ENCODE measurements around the gene ITPKB. TPM values are rescaled to one million over a fixed set of nuclear protein-coding genes. Genes with fewer than 3 reads are reported as not detected.

Gene ITPKB
- total and polyA plus RNA-seq, 5 donors = 9.6 to 15.4 (median 9.9) TPM

DNA sequence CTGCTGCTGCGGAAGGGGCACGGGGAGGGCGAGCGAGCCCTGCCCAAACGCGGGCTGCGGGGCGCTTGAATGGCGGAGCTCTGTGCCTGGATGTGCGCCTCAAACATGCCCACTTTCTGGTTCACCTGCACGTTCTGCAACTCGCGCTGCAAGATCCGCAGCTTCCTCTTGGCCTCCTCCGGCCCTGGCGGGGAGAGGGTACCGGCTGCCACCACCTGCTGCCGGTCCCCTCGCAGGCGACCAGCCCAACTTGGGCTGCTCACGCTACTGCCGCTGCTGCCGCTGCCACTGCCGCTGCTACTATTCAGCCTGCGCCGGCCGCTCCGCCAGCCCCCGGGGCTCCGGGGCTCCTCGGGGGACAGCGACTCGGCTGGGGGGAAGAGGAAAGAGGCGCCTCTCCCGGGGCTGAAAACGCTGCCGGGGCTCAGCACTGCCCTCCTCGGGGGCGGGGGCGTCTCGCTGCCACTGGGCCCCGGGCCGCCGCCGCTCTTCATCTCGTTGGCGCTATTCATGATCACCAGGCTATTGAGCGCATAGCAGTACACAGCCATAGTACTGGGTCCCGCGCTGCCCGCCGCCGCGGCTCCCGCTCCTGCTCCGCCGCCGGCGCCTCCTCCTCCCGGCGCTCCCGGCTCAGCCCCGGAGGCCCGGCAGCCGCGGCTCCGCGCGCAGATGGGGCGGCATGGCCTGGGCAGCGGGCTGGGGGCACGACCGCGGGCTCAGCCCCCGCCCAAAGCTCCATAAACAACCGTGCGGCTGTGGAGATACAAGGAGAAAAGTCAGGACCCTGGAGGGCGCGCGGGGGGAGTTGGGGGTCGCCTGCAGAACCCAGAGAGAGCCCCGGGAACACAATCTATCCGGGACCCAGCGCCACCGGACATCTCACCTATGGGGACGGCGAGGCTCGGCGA lies 1.9 kb downstream of the ITPKB start:
- Histone ChIP-seq H3K27ac (ENCODE audit: low read length) (peak overlapping the region; percentile 67), H3K27me3 (ENCODE audit: control insufficient read depth, insufficient read depth) (no peaks in the 10 kb centered on the region), H3K4me3 (ENCODE audit: low read length) (peak overlapping the region; percentile 90), H3K9me3 (ENCODE audit: control insufficient read depth, low read length) (no peaks in the 10 kb centered on the region), H3K4me1 (ENCODE audit: control insufficient read depth, insufficient read depth, low read length) (no peaks in the 10 kb centered on the region)
- DNase-seq = peak; percentile 32 to 79 (median 78)
- peak; percentile 53 to 72 for ATAC-seq
- 7% methylated on average over 89 of the region's 89 CpGs for WGBS
- intact Hi-C loops (cut with DNase I) = loop anchor here (5.0 to 10.0 kb wide), 4 partner anchors 85 to 105 kb away; no protein-coding TSS in a partner anchor

DNA sequence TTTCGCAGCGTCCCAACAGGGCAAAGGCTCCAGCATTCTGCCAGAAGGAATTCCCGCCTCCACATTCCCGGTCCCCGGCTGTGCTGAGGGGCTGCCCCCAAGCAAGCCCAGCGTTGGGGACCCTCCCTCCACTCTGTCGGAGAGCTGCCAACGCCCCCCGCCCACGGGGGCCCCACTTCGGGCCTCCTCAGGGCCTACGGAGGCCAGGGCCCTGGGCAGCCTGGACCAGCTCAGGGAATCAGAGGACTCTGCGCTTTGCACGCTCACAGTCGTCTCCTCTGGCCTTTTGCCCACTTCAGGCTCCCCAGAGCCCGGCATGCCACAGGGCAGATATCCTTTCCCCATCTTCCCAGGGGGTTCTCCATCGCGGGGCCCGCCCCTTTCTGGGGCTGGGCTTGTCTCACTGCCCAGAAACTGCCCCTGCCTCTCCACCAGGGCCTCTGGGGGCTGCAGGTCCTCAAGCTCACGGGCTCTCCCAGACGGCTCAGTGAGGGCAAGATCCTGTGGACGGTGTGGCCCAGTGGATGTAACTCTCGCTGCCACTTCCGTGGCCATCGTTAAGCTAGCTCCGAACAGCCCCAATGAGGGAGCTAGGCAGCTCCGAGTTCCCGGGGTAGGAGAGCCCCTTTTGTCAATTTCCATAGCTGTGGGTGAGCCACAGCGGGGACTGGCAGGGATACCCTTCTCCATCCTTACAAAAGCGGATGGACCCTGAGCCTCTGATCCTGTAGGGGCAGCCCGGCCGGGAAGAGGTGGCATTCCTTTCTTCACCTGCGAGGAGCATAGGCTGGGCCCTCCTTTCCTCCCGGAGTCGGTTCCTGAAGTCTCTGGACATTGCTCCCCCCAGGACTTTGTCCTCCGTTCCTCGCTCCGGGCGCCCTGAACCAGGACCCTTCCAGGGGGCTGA lies 2.8 kb downstream of the ITPKB start:
- peak in 1 of 2 donors; percentile 8 for ATAC-seq

DNA sequence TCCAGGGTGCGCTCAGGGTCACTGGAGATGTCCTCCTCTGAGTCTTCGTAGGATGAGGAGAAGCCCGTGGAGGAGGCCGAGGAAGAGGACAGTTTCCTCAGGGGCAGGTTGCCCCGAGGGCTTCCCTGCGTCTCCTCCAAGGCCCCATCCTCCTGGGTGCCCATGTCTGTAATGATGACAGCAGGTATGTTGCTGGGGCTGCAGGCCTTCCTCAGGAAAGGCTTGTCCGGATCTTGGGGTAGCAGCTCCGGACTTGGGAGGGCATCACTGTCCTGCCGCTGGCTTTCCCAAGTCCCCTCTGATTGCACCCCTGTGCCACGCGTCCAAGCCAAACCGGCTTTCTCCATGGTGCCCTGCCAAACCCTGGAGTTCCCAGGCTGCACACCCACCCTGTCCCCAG lies 3.5 kb downstream of the ITPKB start:
- ATAC-seq = no peak
- 66% methylated on average over 12 of the region's 12 CpGs for WGBS
- no peaks in the 10 kb centered on the region for H3K27me3 ChIP-seq (ENCODE audit: control insufficient read depth, insufficient read depth)
- intact Hi-C loops (cut with DNase I) = loop anchor here (5.0 to 10.0 kb wide), 4 partner anchors 87 to 103 kb away; no protein-coding TSS in a partner anchor
- H3K4me3 ChIP-seq (ENCODE audit: low read length) = peak overlapping the region; percentile 40
- no peaks in the 10 kb centered on the region for H3K4me1 ChIP-seq (ENCODE audit: control insufficient read depth, insufficient read depth, low read length)
- H3K27ac ChIP-seq (ENCODE audit: low read length) = peak overlapping the region; percentile 14
- no peaks in the 10 kb centered on the region for H3K9me3 ChIP-seq (ENCODE audit: control insufficient read depth, low read length)
- no peak for DNase-seq

More for the DNA sequence above, 2.8 kb downstream of the ITPKB start:
- Histone ChIP-seq H3K9me3 (ENCODE audit: control insufficient read depth, low read length) (no peaks in the 10 kb centered on the region), H3K4me3 (ENCODE audit: low read length) (peak overlapping the region; percentile 90), H3K27ac (ENCODE audit: low read length) (peak overlapping the region; percentile 14), H3K27me3 (ENCODE audit: control insufficient read depth, insufficient read depth) (no peaks in the 10 kb centered on the region), H3K4me1 (ENCODE audit: control insufficient read depth, insufficient read depth, low read length) (no peaks in the 10 kb centered on the region)
- intact Hi-C loops (cut with DNase I) = loop anchor here (5.0 to 10.0 kb wide), 4 partner anchors 86 to 104 kb away; no protein-coding TSS in a partner anchor
- DNase-seq = peak; percentile 44 to 83 (median 74)
- WGBS = 43% methylated on average over 39 of the region's 39 CpGs

DNA sequence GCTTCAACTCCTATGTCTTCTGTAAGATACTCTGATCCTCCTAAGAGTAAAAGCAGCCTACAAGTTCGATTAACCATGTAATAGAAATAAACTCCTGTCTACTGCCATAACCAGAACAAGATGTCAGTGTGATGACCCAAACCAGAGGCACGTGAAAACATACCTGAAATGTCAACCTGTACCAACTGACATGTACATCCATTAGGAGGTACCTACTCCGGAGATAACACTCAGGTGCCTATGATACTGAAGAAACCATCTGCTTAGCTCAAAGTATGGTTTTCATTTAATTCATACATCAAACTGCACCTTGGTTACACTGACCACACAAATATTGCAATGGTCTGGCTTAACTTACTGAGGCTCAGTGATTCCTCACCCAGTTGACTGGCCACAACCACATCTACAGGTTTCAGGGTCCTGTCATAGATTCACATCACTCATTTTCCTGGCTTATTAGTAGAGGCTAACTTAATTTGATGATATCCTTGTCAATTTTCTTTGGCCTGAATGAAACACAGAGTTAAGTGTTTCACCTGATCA lies 4.4 kb downstream of the ITPKB start:
- H3K9me3 ChIP-seq (ENCODE audit: control insufficient read depth, low read length) = no peaks in the 10 kb centered on the region
- DNase-seq (no peak), ATAC-seq (no peak)
- 65% methylated on average over 3 of the region's 3 CpGs for WGBS
- intact Hi-C loops (cut with DNase I) = loop anchor here (5.0 to 10.0 kb wide), 4 partner anchors 88 to 102 kb away; no protein-coding TSS in a partner anchor
- peak overlapping the region; percentile 40 for H3K4me3 ChIP-seq (ENCODE audit: low read length)
- H3K27me3 ChIP-seq (ENCODE audit: control insufficient read depth, insufficient read depth) = no peaks in the 10 kb centered on the region
- H3K4me1 ChIP-seq (ENCODE audit: control insufficient read depth, insufficient read depth, low read length) = no peaks in the 10 kb centered on the region
- H3K27ac ChIP-seq (ENCODE audit: low read length) = no peak overlapping the region

DNA sequence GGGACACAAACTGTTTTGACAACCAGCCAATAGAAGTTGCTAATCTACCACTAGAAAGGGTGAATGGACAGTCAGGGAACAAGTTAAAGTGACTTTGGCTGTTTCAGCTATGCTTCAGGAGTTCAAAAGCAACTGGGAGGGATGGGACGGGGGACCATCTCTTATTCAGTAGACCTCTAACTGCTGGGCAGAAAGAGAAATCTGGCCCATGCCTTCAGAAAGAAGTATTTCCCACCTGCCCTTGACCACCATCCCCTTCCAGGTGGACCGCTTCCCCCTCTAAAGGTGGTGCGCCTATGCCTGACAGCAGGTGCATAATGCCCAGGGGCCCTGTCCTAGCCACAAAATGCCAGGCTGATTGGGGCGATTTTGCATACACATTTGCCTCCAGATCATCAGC lies 5.2 kb downstream of the ITPKB start:
- DNase-seq (no peak), ATAC-seq (no peak)
- Histone ChIP-seq H3K27ac (ENCODE audit: low read length) (no peak overlapping the region), H3K27me3 (ENCODE audit: control insufficient read depth, insufficient read depth) (no peaks in the 10 kb centered on the region), H3K9me3 (ENCODE audit: control insufficient read depth, low read length) (no peaks in the 10 kb centered on the region), H3K4me3 (ENCODE audit: low read length) (peak overlapping the region; percentile 40), H3K4me1 (ENCODE audit: control insufficient read depth, insufficient read depth, low read length) (peaks cover 2% of the 10 kb centered on the region)
- 76% methylated on average over 4 of the region's 4 CpGs for WGBS
- intact Hi-C loops (cut with DNase I) = loop anchor here in 2 of 4 donors (10.0 kb wide), 2 partner anchors 91 to 99 kb away; no protein-coding TSS in a partner anchor

DNA sequence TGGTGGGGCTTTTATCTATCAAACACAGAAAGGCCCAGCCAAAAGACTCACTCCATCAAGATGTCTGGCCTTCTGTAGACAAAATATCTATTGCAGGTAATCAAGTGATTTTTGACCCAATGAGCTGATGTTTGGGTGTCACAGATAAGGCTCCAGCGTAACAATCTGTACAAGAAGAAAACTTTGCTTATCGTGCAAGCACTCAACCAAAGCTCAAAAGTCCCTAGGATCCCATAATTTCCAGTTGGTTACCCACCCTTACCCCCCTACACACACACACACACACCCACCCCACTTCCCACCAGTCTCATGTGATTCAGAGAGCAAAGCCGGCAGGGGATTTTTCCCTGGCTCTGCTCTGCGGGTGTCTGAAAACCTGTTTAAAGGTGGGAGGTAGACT lies 5.8 kb downstream of the ITPKB start:
- Histone ChIP-seq H3K27me3 (ENCODE audit: control insufficient read depth, insufficient read depth) (no peaks in the 10 kb centered on the region), H3K27ac (ENCODE audit: low read length) (peak overlapping the region; percentile 1), H3K9me3 (ENCODE audit: control insufficient read depth, low read length) (no peaks in the 10 kb centered on the region), H3K4me1 (ENCODE audit: control insufficient read depth, insufficient read depth, low read length) (peaks cover 4% of the 10 kb centered on the region), H3K4me3 (ENCODE audit: low read length) (peak overlapping the region; percentile 40)
- no peak for ATAC-seq
- intact Hi-C loops (cut with DNase I) = loop anchor here in 2 of 4 donors (10.0 kb wide), 2 partner anchors 91 to 99 kb away; no protein-coding TSS in a partner anchor
- WGBS = 69% methylated on average over 4 of the region's 4 CpGs
- no peak for DNase-seq

DNA sequence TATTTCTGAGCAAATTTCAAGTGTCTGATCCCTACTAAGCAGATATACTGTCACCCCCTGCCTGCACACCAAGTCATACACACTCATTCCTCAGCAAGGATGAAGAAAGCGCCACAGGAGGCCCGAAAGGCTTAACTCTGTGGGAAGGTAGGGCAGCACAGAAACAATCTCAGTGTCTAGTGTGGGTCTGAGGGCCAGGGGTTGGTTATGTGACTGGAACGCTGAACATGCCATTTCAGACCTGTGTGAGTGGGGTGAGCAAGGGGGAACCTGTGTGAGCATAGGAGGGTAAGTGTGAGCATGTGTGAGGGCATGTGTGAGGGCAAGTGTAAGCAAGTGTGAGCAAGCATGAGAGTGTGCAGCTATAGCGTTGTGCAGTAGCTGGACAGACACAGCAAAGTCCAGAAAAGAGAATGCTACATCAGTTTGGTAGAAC lies 6.2 kb downstream of the ITPKB start:
- H3K9me3 ChIP-seq (ENCODE audit: control insufficient read depth, low read length) = no peaks in the 10 kb centered on the region
- peaks cover 5% of the 10 kb centered on the region for H3K4me1 ChIP-seq (ENCODE audit: control insufficient read depth, insufficient read depth, low read length)
- 62% methylated on average over 4 of the region's 4 CpGs for whole genome bisulfite sequencing
- no peaks in the 10 kb centered on the region for H3K27me3 ChIP-seq (ENCODE audit: control insufficient read depth, insufficient read depth)
- no peak for ATAC-seq
- H3K4me3 ChIP-seq (ENCODE audit: low read length) = peak overlapping the region; percentile 40
- H3K27ac ChIP-seq (ENCODE audit: low read length) = peak overlapping the region; percentile 1
- no peak for DNase-seq
- intact Hi-C loops (cut with DNase I) = loop anchor here in 2 of 4 donors (10.0 kb wide), 2 partner anchors 92 to 98 kb away; no protein-coding TSS in a partner anchor

DNA sequence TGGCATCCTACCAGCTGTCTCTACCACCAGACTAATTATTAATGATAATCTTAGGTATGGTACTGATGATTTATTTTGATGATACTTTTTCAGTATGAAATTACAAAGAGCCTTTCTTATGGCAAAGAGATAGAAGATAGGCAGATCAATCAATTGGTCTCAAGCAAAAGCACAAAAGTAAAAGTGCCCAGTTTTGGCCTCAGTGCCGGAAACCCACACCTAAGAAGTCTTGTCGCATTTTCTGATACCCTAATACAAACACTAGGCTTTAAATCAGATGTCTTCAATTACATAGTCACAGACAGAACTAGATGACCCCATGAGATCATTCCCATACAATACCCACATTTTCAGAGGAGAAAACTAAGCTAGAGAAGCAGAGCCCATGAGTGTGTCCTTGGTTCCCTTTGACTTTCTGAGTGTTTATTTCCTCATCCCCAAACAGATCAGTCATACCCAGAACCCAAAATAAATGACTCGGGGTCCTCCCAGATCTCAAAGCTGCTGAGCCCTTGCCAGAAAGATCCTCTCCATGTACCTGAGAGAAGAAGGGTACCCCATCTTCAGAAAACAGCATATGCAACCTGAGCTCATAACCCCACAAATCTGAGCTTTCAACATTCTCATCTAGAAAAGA lies 7.7 kb downstream of the ITPKB start:
- DNase-seq (no peak), ATAC-seq (no peak)
- Histone ChIP-seq H3K4me1 (ENCODE audit: control insufficient read depth, insufficient read depth, low read length) (peaks cover 6% of the 10 kb centered on the region), H3K9me3 (ENCODE audit: control insufficient read depth, low read length) (no peaks in the 10 kb centered on the region), H3K27ac (ENCODE audit: low read length) (no peak overlapping the region), H3K27me3 (ENCODE audit: control insufficient read depth, insufficient read depth) (no peaks in the 10 kb centered on the region), H3K4me3 (ENCODE audit: low read length) (peak overlapping the region; percentile 1)
- intact Hi-C loops (cut with DNase I) = loop anchor here in 2 of 4 donors (10.0 kb wide), 2 partner anchors 93 to 97 kb away; no protein-coding TSS in a partner anchor
- WGBS = 61% methylated on average over 3 of the region's 3 CpGs

DNA sequence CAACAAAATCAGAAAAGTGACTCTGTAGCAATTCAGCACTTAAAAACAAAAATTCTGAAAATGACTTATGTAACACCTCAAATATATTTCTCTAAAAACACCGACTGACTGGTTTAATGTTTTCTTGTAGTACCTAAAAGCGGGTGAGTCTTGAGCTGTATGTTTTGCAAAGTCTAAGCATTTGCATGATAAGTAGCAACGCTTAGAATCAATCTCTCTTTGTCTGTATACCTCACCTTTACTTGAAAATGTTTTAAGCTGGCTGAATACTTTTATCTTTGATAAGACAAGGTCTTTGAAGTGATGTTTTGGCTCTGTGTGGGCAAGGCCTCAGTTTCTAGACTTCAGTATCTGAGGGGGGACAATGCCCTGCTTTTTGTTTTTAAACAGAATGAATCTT lies 8.2 kb downstream of the ITPKB start:
- no peak for DNase-seq
- peaks cover 8% of the 10 kb centered on the region for H3K4me1 ChIP-seq (ENCODE audit: control insufficient read depth, insufficient read depth, low read length)
- 68% methylated on average over 3 of the region's 3 CpGs for WGBS
- ATAC-seq = no peak
- no peak overlapping the region for H3K27ac ChIP-seq (ENCODE audit: low read length)
- H3K4me3 ChIP-seq (ENCODE audit: low read length) = no peak overlapping the region
- no peaks in the 10 kb centered on the region for H3K9me3 ChIP-seq (ENCODE audit: control insufficient read depth, low read length)
- intact Hi-C loops (cut with DNase I) = loop anchor here in 2 of 4 donors (10.0 kb wide), 2 partner anchors 94 to 96 kb away; no protein-coding TSS in a partner anchor
- H3K27me3 ChIP-seq (ENCODE audit: control insufficient read depth, insufficient read depth) = no peaks in the 10 kb centered on the region

DNA sequence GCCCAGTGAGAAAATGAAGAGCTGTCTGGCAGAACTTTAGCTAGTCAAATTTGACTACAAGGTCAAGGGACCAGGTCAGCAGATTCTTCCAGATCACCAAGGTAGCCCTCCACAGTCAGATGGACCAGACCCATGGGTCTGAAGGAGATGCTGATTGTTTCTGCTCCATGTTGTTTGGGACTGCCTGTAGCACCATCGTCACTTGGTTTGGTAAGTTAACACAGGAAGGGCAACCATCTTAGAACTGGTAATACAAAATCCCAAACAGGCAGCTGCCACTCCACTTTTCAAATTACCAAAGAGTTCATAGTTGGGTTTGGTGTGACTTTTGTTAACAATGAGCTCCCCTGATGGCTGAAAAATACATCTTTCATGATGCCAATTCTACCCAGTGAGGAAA lies 9.0 kb downstream of the ITPKB start:
- 76% methylated on average over 1 of the region's 1 CpG for WGBS
- Histone ChIP-seq H3K27me3 (ENCODE audit: control insufficient read depth, insufficient read depth) (no peaks in the 10 kb centered on the region), H3K9me3 (ENCODE audit: control insufficient read depth, low read length) (no peaks in the 10 kb centered on the region), H3K4me3 (ENCODE audit: low read length) (no peak overlapping the region), H3K4me1 (ENCODE audit: control insufficient read depth, insufficient read depth, low read length) (peaks cover 8% of the 10 kb centered on the region), H3K27ac (ENCODE audit: low read length) (no peak overlapping the region)
- DNase-seq = no peak
- intact Hi-C loops (cut with DNase I) = loop anchor here in 2 of 4 donors (10.0 kb wide), 2 partner anchors 95 kb away; no protein-coding TSS in a partner anchor
- no peak for ATAC-seq

Measured in right cardiac atrium (tissue), 5 donors.